ENCODE results near the gene ZNF618.

Gene ZNF618

DNA sequence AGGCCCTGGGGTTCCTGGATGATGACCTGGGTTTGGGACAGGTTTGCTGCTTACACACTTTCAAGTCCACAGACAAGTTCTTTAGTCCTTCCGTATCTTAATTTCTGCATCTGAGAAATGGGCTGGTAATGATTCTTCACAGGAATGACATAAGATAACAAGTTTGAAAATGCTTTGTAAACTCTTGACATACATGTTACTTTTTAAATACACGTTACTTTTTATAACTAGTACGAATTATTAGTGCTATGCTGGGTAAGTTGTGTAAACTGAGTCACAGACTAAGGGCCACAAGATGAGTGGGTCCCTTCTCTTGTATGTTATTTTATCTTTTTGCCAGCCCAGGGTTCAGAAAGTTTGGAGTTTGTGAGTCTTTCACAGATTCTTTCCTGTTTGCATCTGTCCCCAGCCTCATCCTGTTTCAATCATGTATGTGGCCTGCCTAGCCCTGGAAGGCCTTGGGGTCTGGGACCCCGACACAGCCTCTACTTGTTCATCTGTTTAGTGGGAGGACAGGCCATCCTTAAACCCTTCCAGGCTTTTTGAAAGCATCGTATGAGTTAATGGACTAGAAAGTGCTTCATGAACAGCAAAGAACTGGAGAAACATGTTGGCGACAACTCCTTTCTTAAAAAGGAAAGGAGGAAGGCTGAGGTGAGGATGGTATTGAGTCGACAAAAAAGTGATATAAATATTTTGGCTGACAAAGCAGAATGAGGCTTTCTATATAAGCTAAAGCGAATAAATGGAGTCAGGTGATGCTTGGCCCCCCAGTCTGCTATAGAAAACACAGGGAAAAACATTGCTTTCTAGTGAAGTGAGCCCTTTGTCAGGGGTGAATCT, 9.3 kb downstream of the ZNF618 start:
- DNase-seq = no peak

DNA sequence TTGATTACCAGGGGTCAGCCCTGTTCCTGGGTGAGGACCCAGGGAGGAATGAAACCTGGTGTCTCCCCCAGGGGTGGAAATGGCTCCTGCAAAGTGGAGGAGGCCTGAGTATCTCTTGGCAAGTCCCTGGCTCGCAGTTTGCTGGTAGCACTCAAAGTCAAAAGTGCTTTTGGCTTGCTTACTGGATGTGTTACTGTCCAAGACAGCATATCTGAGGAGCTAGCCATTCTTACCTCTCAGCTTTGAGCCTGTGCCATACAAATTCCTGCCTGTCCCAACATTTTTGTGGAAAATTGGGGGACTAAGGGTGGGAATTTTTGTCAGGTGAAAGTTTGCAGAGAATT, 9.9 kb downstream of the ZNF618 start:
- DNase-seq = no peak

GRCh38 chr9:113886466-113886865, 10.4 kb downstream of the ZNF618 start:
- no peak for DNase-seq

DNA sequence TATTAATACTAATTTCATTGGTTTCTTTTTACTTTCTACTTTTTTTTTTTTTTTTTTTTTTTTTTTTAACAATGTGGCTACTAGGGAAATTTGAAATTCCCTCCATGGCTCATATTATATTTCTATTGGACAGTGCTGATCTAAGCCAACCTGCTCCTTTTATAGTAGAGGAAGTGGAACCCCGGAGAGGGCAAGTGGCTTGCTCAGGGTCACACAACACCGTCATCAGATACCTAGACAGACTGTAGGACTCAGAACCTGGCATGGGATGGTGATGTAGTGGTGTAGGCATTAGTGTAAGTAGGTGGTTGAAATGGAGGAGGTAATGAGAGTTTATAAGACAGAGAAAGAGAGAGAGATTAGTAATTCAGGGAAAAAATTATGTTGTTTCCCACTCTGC, 10.8 kb downstream of the ZNF618 start:
- DNase-seq = peak; percentile 20 to 21

- no peak for DNase-seq
Observed at GRCh38 chr9:113887436-113887835, 11.3 kb downstream of the ZNF618 start.

DNA sequence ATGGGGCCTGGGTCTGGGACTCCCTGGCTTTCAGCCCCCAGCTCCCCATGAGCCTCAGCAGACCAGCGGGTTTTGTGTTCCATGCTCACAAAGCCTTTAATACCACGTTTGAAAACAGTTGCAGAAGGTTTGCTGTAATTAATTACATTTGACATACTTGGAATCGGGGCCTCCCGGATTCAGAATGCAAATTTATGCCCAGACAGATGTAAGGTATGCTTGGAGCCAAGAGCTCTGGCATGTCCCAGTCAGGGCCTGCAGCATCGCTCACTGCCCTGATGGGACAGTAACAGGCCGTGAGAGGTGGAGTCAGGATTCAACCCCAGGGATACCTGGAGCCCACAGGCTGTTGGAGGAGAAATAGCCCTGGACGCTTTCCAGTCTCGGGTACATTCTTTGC, 12.2 kb downstream of the ZNF618 start:
- no peak for DNase-seq

GRCh38 chr9:113888976-113889375, 12.9 kb downstream of the ZNF618 start:
- DNase-seq = no peak

- DNase-seq = no peak
Observed at GRCh38 chr9:113890704-113891103, 14.6 kb downstream of the ZNF618 start.

DNA sequence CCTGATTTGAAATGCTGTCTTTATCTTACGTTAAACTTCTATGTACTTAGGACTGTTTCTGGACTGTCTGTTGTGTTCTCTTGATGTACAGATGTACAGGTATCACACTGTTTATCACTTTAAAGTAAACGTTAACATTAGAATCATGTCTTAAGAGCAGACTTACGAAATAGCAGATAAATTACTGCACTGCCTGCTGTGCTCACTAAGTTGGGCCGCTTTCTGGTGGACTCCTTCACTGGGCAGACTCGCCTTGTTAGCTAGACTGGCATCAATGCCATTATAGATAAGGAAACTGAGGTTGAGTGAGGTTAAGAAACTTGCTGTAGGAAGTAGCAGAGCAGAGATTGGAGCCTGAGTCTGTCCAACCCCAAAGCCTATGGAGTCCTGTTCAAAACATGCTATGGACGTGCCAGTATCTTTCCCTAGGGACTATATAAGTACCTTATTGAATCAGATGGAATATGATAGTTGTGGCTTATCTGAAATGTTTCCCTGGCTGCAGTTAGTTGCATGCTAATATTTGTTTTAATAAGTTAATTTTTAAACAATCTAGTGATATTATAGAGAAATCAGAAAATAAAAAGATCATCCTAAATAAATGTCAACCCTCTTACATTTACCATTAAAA, 16.9 kb downstream of the ZNF618 start:
- no peak for DNase-seq

DNA sequence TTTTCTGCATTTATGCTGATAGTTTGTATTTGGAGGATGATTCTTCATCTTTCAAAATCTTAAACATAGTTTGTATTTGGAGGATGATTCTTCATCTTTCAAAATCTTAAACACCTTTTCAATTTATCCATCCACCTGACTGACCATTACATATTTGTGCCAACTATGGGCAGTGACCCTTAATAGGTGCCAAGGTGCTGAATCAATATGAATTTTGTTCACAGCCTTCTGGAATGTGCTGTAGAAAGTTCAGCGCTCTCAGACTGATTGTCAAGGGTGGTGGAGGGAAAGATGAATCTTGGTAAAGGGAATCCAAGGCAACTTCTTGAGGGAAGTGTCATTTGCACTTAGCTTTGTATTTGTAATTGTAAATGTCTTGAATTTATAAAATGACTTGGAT, 18.1 kb downstream of the ZNF618 start:
- no peak for DNase-seq

DNA sequence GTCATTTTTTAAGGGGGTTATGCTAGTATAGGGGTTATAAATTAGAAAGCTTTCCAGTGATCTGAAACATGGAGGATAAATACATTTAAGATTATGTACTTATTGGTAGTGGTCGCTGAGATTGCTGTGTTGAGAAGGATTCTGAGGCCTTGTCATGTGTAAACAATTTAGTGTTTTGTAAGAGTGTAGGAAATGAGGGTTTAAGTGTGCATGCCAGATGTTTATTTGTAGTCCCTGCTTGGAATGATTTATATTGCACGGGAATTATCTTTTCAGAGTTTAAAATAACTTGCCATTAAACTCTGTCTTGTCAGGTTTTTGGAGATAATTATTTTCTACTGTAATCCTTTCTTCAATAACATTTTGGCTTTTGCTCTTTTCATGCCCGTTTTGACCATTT, 19.4 kb downstream of the ZNF618 start:
- DNase-seq = no peak

GRCh38 chr9:113896713-113897112, 20.6 kb downstream of the ZNF618 start:
- no peak for DNase-seq

- DNase-seq = no peak
Observed at GRCh38 chr9:113898151-113898550, 22.0 kb downstream of the ZNF618 start.

- DNase-seq = no peak
Observed at GRCh38 chr9:113898596-113898995, 22.5 kb downstream of the ZNF618 start.

DNA sequence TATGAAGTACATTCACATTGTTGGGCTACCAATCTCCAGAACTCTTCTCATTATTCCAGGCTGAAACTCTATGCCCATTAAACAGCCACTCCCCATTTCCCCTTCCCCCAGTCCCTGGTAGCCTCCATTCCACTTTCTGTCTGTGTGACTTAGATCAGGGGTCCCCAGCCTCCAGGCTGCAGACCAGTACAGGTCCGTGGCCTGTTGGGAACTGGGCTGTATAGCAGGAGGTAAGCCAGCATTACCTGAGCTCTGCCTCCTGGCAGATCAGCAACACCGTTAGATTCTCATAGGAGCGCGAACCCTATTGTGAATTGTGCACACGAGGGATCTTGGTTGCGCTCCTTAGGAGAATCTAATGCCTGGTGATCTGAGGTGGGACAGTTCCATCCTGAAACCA, 23.1 kb downstream of the ZNF618 start:
- no peak for DNase-seq

DNA sequence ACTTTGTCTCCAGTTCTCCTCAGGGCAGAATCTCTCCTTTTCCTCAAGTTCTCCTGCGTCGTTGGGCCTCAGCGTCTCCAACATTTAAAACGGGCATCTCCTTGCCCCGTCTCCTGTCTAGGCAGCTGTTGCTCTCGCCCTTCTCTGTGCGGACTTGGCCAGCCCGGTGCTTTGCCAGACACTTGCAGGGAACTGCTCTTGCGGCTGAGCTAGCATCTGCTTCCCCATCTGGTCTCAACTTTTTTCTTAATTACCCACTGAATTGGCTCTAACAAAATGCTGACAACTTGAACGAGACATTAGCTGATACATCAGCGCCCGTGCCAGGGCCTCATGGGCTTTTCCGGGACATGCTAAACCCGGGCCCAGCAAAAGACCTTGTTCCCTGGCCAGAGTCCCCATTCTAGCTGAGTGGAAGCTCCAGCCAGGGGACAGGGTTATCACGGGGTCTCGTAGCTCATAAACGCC, 25.1 kb downstream of the ZNF618 start:
- no peak for DNase-seq

- DNase-seq = no peak
Observed at GRCh38 chr9:113903514-113904077, 27.5 kb downstream of the ZNF618 start.

DNA sequence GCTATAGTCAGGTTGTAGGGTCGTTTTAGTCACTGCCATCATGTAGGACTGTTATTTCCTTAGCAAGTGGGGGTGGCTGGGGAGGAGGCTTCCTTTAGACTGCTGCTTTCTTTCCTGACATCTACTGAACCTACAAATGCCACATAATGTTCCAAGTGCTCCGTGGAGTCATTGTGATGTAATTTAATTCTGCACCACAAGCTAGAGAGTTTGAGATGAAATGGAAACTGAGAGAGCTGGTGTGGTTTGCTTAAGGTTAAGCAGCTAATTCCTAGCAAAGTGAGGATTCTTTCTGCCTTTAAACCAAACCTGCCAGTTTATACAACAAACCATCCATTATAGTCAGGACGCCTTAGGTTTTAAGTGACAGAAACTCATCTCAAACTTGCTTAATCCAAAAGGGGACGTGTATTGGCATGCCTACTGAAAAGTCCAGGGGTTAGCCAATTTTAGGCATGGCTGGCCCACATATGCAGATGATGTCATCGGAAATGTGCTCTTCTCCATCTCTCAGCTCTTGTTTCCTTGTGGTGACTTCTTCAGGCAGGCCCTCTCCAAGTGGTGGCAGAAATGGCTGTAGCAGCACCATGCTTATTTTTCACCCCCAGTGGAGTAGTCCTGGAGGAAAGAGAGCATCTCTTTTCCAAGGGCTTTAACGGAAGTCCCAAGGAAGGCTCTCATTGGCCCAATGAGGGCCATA, 30.5 kb downstream of the ZNF618 start:
- DNase-seq = no peak

DNA sequence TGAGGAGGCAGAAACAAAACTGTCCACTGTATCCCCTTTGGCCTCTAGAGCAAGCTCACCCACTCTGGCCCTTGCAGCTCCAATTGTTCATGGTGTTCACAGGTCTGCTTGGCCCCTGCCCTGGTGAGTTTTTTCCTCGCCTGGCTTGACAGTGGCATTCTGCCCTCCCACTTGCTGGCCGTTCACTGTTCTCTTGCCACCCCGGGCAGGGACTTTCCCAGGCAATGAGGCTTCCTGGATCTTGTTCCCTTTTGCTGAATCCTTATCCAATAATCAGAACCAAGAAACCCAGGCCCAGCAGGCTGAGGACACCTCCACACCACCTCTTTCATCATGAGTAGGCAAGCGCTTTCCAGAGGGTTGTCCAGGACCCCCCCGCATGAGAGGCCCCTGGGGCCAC, 31.2 kb downstream of the ZNF618 start:
- DNase-seq = no peak

- no peak for DNase-seq
Observed at GRCh38 chr9:113909421-113909820, 33.3 kb downstream of the ZNF618 start.

GRCh38 chr9:113910036-113910639, 34.0 kb downstream of the ZNF618 start:
- DNase-seq = no peak

DNA sequence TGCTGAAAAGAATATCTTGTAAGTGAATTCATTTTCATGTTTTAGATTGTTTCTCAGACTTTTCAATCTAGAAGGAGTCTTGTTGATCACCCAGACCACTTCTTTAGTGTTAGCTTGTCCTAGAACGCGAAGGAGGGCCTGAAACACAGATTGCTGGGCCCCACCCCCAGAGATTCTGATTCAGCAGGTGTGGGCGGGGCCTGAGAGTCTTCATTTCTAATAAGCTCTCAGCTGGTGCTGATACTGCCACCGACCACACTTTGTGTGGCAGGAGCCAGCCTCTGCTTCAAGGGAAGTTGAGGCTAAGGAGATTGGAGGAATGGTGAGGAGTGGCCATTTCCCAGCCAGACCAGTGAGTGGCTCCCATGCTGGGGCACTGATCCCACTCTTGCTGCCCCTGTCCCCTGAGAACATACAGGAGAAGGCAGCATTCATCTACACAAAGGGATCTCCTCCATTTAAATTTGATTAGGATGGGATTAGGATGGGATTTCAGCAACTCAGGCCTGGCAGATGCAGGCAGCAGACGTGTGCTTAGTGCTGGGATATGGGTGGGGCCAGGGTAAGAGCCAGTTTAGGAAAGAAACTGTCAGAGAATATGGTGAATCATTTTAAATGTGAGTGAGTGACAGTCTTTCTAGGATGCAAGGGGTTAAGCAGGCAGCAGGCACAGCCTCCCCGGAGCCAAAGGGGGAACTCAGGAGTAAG, 35.9 kb downstream of the ZNF618 start:
- no peak for DNase-seq

- no peak for DNase-seq
Observed at GRCh38 chr9:113912816-113913215, 36.7 kb downstream of the ZNF618 start.
